Peyer's patch (tissue), 4 donors: Measurements from ENCODE around the gene PRMT9. TPM values are rescaled to one million over a fixed set of nuclear protein-coding genes. Genes with fewer than 3 reads are reported as not detected.

Experiments
- DNase-seq, 3 donors: peaks; one replicate each; pipeline ENCODE4 v3.0.0-alpha.2; 2017 to 2019
- H3K27ac ChIP-seq, 4 donors: fragments of 200-600 bp; sonication (generic); one replicate each; pipeline ENCODE4 v1.5.1; 2016 to 2019
- H3K27me3 ChIP-seq, 2 donors: fragments of 200-600 bp; sonication (generic); one replicate each; pipeline ENCODE4 v1.5.1; 2019
- H3K36me3 ChIP-seq, 3 donors: fragments of 200-600 bp; sonication (generic); one replicate each; pipeline ENCODE4 v1.5.1; 2016 to 2019
- H3K4me1 ChIP-seq, 4 donors: fragments of 200-600 bp; sonication (generic); one replicate each; pipeline ENCODE4 v1.5.1; 2016 to 2019
- H3K4me3 ChIP-seq, 4 donors: fragments of 200-600 bp; sonication (generic); 1 replicate in 3 of 4; 2 replicates in 1 of 4; pipeline ENCODE4 v1.5.1; 2016 to 2019; ENCODE audit warnings: mild to moderate bottlenecking in 1 of 4
- H3K9me3 ChIP-seq, 4 donors: fragments of 200-600 bp; sonication (generic); one replicate each; pipeline ENCODE4 v1.5.1; 2016 to 2019; ENCODE audit warnings: mild to moderate bottlenecking in 1 of 4
- CTCF ChIP-seq, 6 experiments: fragments of 450-650 bp in 4 of 6; fragments of 200-600 bp in 2 of 6; sonication (generic) in 1 of 6; IDR thresholded peaks; one replicate each; pipeline ENCODE4 v1.5.1; 2017 to 2019; ENCODE audit warnings: antibody characterized with exemption in 6 of 6, mild to moderate bottlenecking in 3 of 6, moderate library complexity in 1 of 6
- POLR2A ChIP-seq, 2 donors: fragments of 450-650 bp; IDR thresholded peaks; one replicate each; pipeline ENCODE4 v1.5.1; 2017; ENCODE audit warnings: antibody characterized with exemption in 2 of 2, mild to moderate bottlenecking in 2 of 2, moderate library complexity in 2 of 2
- total RNA-seq, 4 donors: library from RNA; depleted of rRNA; stranded (reverse); fragments of >200 nt; gene quantifications; one replicate each; pipeline ENCODE4 v1.1.0, GENCODE V29; 2016

The PRMT9 gene
- total RNA-seq, 4 donors from 2014 or later = 5.4 to 9.9 (median 7.8) TPM

GRCh38 chr4:147727476-147728028 lies 43.6 kb upstream of the PRMT9 start:
- H3K27me3 ChIP-seq = no peaks in the 10 kb centered on the region
- H3K4me1 ChIP-seq = peaks cover 0 to 8% (median 2%) of the 10 kb centered on the region in 4 donors
- H3K27ac ChIP-seq = no peak overlapping the region
- H3K36me3 ChIP-seq = no peaks in the 10 kb centered on the region
- TF ChIP-seq POLR2A (IDR thresholded peaks at IDR 0.05) (no peak), CTCF (IDR thresholded peaks at IDR 0.05) (no peak)
- DNase-seq = no peak
- H3K4me3 ChIP-seq = no peak overlapping the region
- no peaks in the 10 kb centered on the region for H3K9me3 ChIP-seq

GRCh38 chr4:147725673-147726072 lies 41.7 kb upstream of the PRMT9 start:
- Histone ChIP-seq H3K36me3 (no peaks in the 10 kb centered on the region), H3K4me3 (no peak overlapping the region), H3K4me1 (no peaks in the 10 kb centered on the region), H3K27ac (no peak overlapping the region), H3K27me3 (no peaks in the 10 kb centered on the region), H3K9me3 (no peaks in the 10 kb centered on the region)
- DNase-seq = no peak
- TF ChIP-seq POLR2A (IDR thresholded peaks at IDR 0.05) = no peak
- no peak for TF ChIP-seq CTCF (IDR thresholded peaks at IDR 0.05)

- no peak for DNase-seq
- Histone ChIP-seq H3K27ac (no peak overlapping the region), H3K27me3 (no peaks in the 10 kb centered on the region), H3K36me3 (no peaks in the 10 kb centered on the region), H3K9me3 (no peaks in the 10 kb centered on the region), H3K4me3 (no peak overlapping the region), H3K4me1 (no peaks in the 10 kb centered on the region)
- TF ChIP-seq POLR2A (IDR thresholded peaks at IDR 0.05) (no peak), CTCF (IDR thresholded peaks at IDR 0.05) (no peak)
These were observed 40.7 kb upstream of the PRMT9 start for GRCh38 chr4:147724468-147725201.

- Histone ChIP-seq H3K4me1 (no peaks in the 10 kb centered on the region), H3K27me3 (no peaks in the 10 kb centered on the region), H3K36me3 (no peaks in the 10 kb centered on the region), H3K4me3 (no peak overlapping the region), H3K9me3 (no peaks in the 10 kb centered on the region), H3K27ac (no peak overlapping the region)
- TF ChIP-seq POLR2A (IDR thresholded peaks at IDR 0.05) (no peak), CTCF (IDR thresholded peaks at IDR 0.05) (peak in 2 of 6 experiments; percentile 6 to 14)
- peak in 2 of 3 donors; percentile 56 to 71 for DNase-seq
These were observed 39.4 kb upstream of the PRMT9 start for GRCh38 chr4:147723326-147723725.

- H3K4me3 ChIP-seq = no peak overlapping the region
- no peaks in the 10 kb centered on the region for H3K9me3 ChIP-seq
- H3K27ac ChIP-seq = no peak overlapping the region
- no peaks in the 10 kb centered on the region for H3K4me1 ChIP-seq
- H3K36me3 ChIP-seq = no peaks in the 10 kb centered on the region
- DNase-seq = no peak
- H3K27me3 ChIP-seq = no peaks in the 10 kb centered on the region
- TF ChIP-seq POLR2A (IDR thresholded peaks at IDR 0.05) = no peak
- no peak for TF ChIP-seq CTCF (IDR thresholded peaks at IDR 0.05)
These were observed 33.9 kb upstream of the PRMT9 start for GRCh38 chr4:147717878-147718277.
